GDM1 (cell line): ENCODE measurements around the gene FKBP1A.
A peak's percentile ranks its signal among the peaks of the same experiment; 100 is the strongest.
"Not testable (repeated sequence)": the region's sequence is repeated elsewhere in the genome, so short reads cannot be mapped to it uniquely, and the experiment has no call there.

ENCODE experiments used
- DNase-seq: peaks from one replicate; lab custom pipeline; 2025; lab: John Stamatoyannopoulos, UW

FKBP1A gene

GRCh38 chr20:1417273-1417672, 24.4 kb upstream of the FKBP1A start:
- no peak for DNase-seq

- no peak for DNase-seq
These were observed 23.0 kb upstream of the FKBP1A start for GRCh38 chr20:1415667-1416468.

GRCh38 chr20:1414982-1415381, 22.1 kb upstream of the FKBP1A start:
- no peak for DNase-seq

GRCh38 chr20:1405801-1406200, 12.9 kb upstream of the FKBP1A start:
- no peak for DNase-seq

- no peak for DNase-seq
These were observed 10.8 kb upstream of the FKBP1A start for GRCh38 chr20:1403624-1404023.

- DNase-seq, result peak; percentile 22
These were observed 9.3 kb upstream of the FKBP1A start for GRCh38 chr20:1402149-1402548.

GRCh38 chr20:1401451-1401907, 8.6 kb upstream of the FKBP1A start:
- no peak for DNase-seq

- not testable (repeated sequence) for DNase-seq
These were observed 7.0 kb upstream of the FKBP1A start for GRCh38 chr20:1399678-1400366.

- DNase-seq, result not testable (repeated sequence)
These were observed 5.3 kb upstream of the FKBP1A start for GRCh38 chr20:1398185-1398584.

GRCh38 chr20:1397710-1398109, 4.9 kb upstream of the FKBP1A start:
- no peak for DNase-seq

GRCh38 chr20:1396702-1397101, 3.8 kb upstream of the FKBP1A start:
- no peak for DNase-seq

- DNase-seq, result peak; percentile 21
These were observed 3.4 kb upstream of the FKBP1A start for GRCh38 chr20:1396264-1396663.

GRCh38 chr20:1394686-1395085, 1.8 kb upstream of the FKBP1A start:
- peak; percentile 58 for DNase-seq

- DNase-seq, result no peak
These were observed 641 bp upstream of the FKBP1A start for GRCh38 chr20:1393507-1393882.

- DNase-seq, result no peak
These were observed 486 bp downstream of the FKBP1A start for GRCh38 chr20:1392443-1392692.

- DNase-seq, result no peak
These were observed 1.0 kb downstream of the FKBP1A start for GRCh38 chr20:1391640-1392442.

GRCh38 chr20:1390581-1391403, 2.1 kb downstream of the FKBP1A start:
- no peak for DNase-seq

- DNase-seq, result no peak
These were observed 2.9 kb downstream of the FKBP1A start for GRCh38 chr20:1389703-1390580.

GRCh38 chr20:1388741-1389483, 3.9 kb downstream of the FKBP1A start:
- peak; percentile 48 for DNase-seq

- no peak for DNase-seq
These were observed 4.6 kb downstream of the FKBP1A start for GRCh38 chr20:1388253-1388652.
